ENCODE data around the gene ABCC1.
"Not testable (repeated sequence)": the region's sequence is repeated elsewhere in the genome, so short reads cannot be mapped to it uniquely, and the experiment has no call there.

Gene ABCC1

GRCh38 chr16:16083421-16084156, 134.2 kb downstream of the ABCC1 start:
- peak; percentile 59 for DNase-seq (ENCODE audit: low read depth)

GRCh38 chr16:16084874-16085273, 135.5 kb downstream of the ABCC1 start:
- no peak for DNase-seq (ENCODE audit: low read depth)

GRCh38 chr16:16086653-16087446, 137.4 kb downstream of the ABCC1 start:
- no peak for DNase-seq (ENCODE audit: low read depth)

GRCh38 chr16:16090238-16090637, 140.8 kb downstream of the ABCC1 start:
- no peak for DNase-seq (ENCODE audit: low read depth)

- no peak for DNase-seq (ENCODE audit: low read depth)
Observed at GRCh38 chr16:16092925-16093627, 143.7 kb downstream of the ABCC1 start.

- no peak for DNase-seq (ENCODE audit: low read depth)
Observed at GRCh38 chr16:16093628-16094332, 144.4 kb downstream of the ABCC1 start.

- peak; percentile 14 for DNase-seq (ENCODE audit: low read depth)
Observed at GRCh38 chr16:16095646-16096045, 146.2 kb downstream of the ABCC1 start.

GRCh38 chr16:16096121-16096857, 146.9 kb downstream of the ABCC1 start:
- peak; percentile 15 for DNase-seq (ENCODE audit: low read depth)

- no peak for DNase-seq (ENCODE audit: low read depth)
Observed at GRCh38 chr16:16096858-16097213, 147.4 kb downstream of the ABCC1 start.

GRCh38 chr16:16099320-16099719, 149.9 kb downstream of the ABCC1 start:
- DNase-seq (ENCODE audit: low read depth) = no peak

- DNase-seq (ENCODE audit: low read depth) = no peak
Observed at GRCh38 chr16:16100631-16101030, 151.2 kb downstream of the ABCC1 start.

GRCh38 chr16:16101585-16101984, 152.2 kb downstream of the ABCC1 start:
- no peak for DNase-seq (ENCODE audit: low read depth)

- DNase-seq (ENCODE audit: low read depth) = no peak
Observed at GRCh38 chr16:16102738-16103137, 153.3 kb downstream of the ABCC1 start.

- DNase-seq (ENCODE audit: low read depth) = not testable (repeated sequence)
Observed at GRCh38 chr16:16104132-16104803, 154.9 kb downstream of the ABCC1 start.

- DNase-seq (ENCODE audit: low read depth) = not testable (repeated sequence)
Observed at GRCh38 chr16:16104804-16105141, 155.4 kb downstream of the ABCC1 start.

- no peak for DNase-seq (ENCODE audit: low read depth)
Observed at GRCh38 chr16:16105646-16106045, 156.2 kb downstream of the ABCC1 start.

GRCh38 chr16:16106466-16106865, 157.1 kb downstream of the ABCC1 start:
- DNase-seq (ENCODE audit: low read depth) = no peak

GRCh38 chr16:16107839-16108238, 158.4 kb downstream of the ABCC1 start:
- no peak for DNase-seq (ENCODE audit: low read depth)

GRCh38 chr16:16108759-16109158, 159.3 kb downstream of the ABCC1 start:
- no peak for DNase-seq (ENCODE audit: low read depth)

GRCh38 chr16:16109453-16110110, 160.2 kb downstream of the ABCC1 start:
- DNase-seq (ENCODE audit: low read depth) = no peak

- no peak for DNase-seq (ENCODE audit: low read depth)
Observed at GRCh38 chr16:16110111-16110490, 160.7 kb downstream of the ABCC1 start.
